GM21360 (cell line): Measurements from ENCODE around the gene RPLP2.

ENCODE experiments used
- ATAC-seq: cut with Tn5 transposase; IDR thresholded peaks from one replicate; pipeline ENCODE4 v1.9.1; 2021; ENCODE audit warnings: mild to moderate bottlenecking, moderate library complexity; ENCODE audit not compliant: unreplicated experiment

The RPLP2 gene

GRCh38 chr11:773425-773824, 36.3 kb upstream of the RPLP2 start:
- no peak for ATAC-seq

- ATAC-seq = no peak
Measured at GRCh38 chr11:773830-774229, 35.9 kb upstream of the RPLP2 start.

GRCh38 chr11:774873-775592, 34.7 kb upstream of the RPLP2 start:
- ATAC-seq = no peak

- no peak for ATAC-seq
Measured at GRCh38 chr11:776263-776560, 33.6 kb upstream of the RPLP2 start.

GRCh38 chr11:776561-777287, 33.0 kb upstream of the RPLP2 start:
- ATAC-seq = peak; percentile 11

- ATAC-seq = peak; percentile 63
Measured at GRCh38 chr11:777288-778255, 32.2 kb upstream of the RPLP2 start, which contains the start of gene GATD1. Gene GATD1, minus strand, starts transcription at chr11:777487. Its CDS starts 25 bp downstream, at chr11:777462.

- no peak for ATAC-seq
Measured at GRCh38 chr11:778976-779954, 30.5 kb upstream of the RPLP2 start.

GRCh38 chr11:779955-780532, 29.7 kb upstream of the RPLP2 start:
- ATAC-seq = no peak

GRCh38 chr11:782264-783174, 27.2 kb upstream of the RPLP2 start:
- no peak for ATAC-seq

GRCh38 chr11:783581-784015, 26.2 kb upstream of the RPLP2 start:
- ATAC-seq = no peak

- ATAC-seq = no peak
Measured at GRCh38 chr11:786235-787083, 23.3 kb upstream of the RPLP2 start.

GRCh38 chr11:787084-787675, 22.6 kb upstream of the RPLP2 start:
- ATAC-seq = no peak

- no peak for ATAC-seq
Measured at GRCh38 chr11:788009-788640, 21.6 kb upstream of the RPLP2 start.

GRCh38 chr11:788953-789940, 20.5 kb upstream of the RPLP2 start:
- ATAC-seq = no peak

- ATAC-seq = no peak
Measured at GRCh38 chr11:789943-790342, 19.8 kb upstream of the RPLP2 start, which contains the start of gene CEND1. Gene CEND1, minus strand, starts transcription at chr11:790090. Its CDS starts 1,514 bp downstream, at chr11:788576.
